CD4-positive, alpha-beta T cell (primary cell): ENCODE data around the gene MYRIP. TPM values are rescaled to one million over a fixed set of nuclear protein-coding genes. Genes with fewer than 3 reads are reported as not detected.

Experiments used
- ATAC-seq: fragments of 200-7000 bp; cut with Tn5 transposase; one replicate; pipeline ENCODE4 v1.10.0; 2022; ENCODE audit warnings: mild to moderate bottlenecking; ENCODE audit not compliant: poor library complexity
- CTCF ChIA-PET: fragments of 350-600 bp; sonication (Branson Sonifier 250); formaldehyde crosslinking; loops from one replicate; lab custom pipeline; 2021; ENCODE audit warnings: antibody characterized with exemption, inconsistent platforms; lab: Charles Lee
- POLR2A ChIA-PET: fragments of 350-600 bp; sonication (Branson Sonifier 250); formaldehyde crosslinking; loops from one replicate; lab custom pipeline; 2021; ENCODE audit warnings: antibody characterized with exemption, inconsistent platforms; lab: Charles Lee
- DNase-seq, 14 experiments: peaks; one replicate each; pipeline ENCODE4 v3.0.0-alpha.2; 2013 to 2020; ENCODE audit warnings: mixed read lengths in 2 of 14
- H3K27ac ChIP-seq, 2 donors: one replicate each; pipeline versions ENCODE4 v1.5.1 to v1.7.0; 2013; ENCODE audit warnings: low read length in 2 of 2, low read depth in 1 of 2, mild to moderate bottlenecking in 1 of 2
- H3K27me3 ChIP-seq, 2 experiments: 1 replicate in 1 of 2; 2 replicates in 1 of 2; pipeline versions ENCODE4 v1.6.1 to v1.7.0; 2013; ENCODE audit warnings: low read length in 2 of 2, control low read depth in 1 of 2, mild to moderate bottlenecking in 1 of 2, moderate library complexity in 1 of 2; ENCODE audit not compliant: insufficient read depth in 2 of 2, control insufficient read depth in 1 of 2
- H3K36me3 ChIP-seq: one replicate; pipeline ENCODE4 v1.6.1; 2013; ENCODE audit warnings: low read length, control low read depth; ENCODE audit not compliant: insufficient read depth
- H3K4me1 ChIP-seq: one replicate; pipeline ENCODE4 v1.6.1; 2013; ENCODE audit warnings: low read length, control low read depth; ENCODE audit not compliant: insufficient read depth
- H3K4me3 ChIP-seq: one replicate; pipeline ENCODE4 v1.5.1; 2013; ENCODE audit warnings: mild to moderate bottlenecking, low read length, moderate library complexity
- H3K9me3 ChIP-seq, 2 experiments: 1 replicate in 1 of 2; 2 replicates in 1 of 2; pipeline versions ENCODE4 v1.6.1 to v1.7.0; 2013; ENCODE audit warnings: low read length in 2 of 2, mild to moderate bottlenecking in 2 of 2, control low read depth in 1 of 2, moderate library complexity in 1 of 2; ENCODE audit not compliant: control insufficient read depth in 1 of 2, insufficient read depth in 1 of 2
- H3K27ac Mint-ChIP-seq: one replicate; pipeline ENCODE4 v1.8.0; 2020; ENCODE audit warnings: mixed read lengths
- H3K27me3 Mint-ChIP-seq: one replicate; pipeline ENCODE4 v1.8.0; 2021; ENCODE audit warnings: mixed read lengths
- H3K36me3 Mint-ChIP-seq: one replicate; pipeline ENCODE4 v1.8.0; 2021; ENCODE audit warnings: low read depth, mixed read lengths
- H3K4me1 Mint-ChIP-seq: one replicate; pipeline ENCODE4 v1.8.0; 2021; ENCODE audit warnings: low read depth, mixed read lengths
- H3K4me3 Mint-ChIP-seq: one replicate; pipeline ENCODE4 v1.8.0; 2020; ENCODE audit warnings: mild to moderate bottlenecking, mixed read lengths
- H3K9me3 Mint-ChIP-seq: one replicate; pipeline ENCODE4 v1.8.0; 2020; ENCODE audit warnings: mixed read lengths
- intact Hi-C, 2 experiments: fragments of 100-400 bp; cut with DNase I in 1 of 2; cut with micrococcal nuclease in 1 of 2; formaldehyde crosslinking; loops; one replicate each; pipeline versions ENCODE4 v1.15.1 to v1.9.0; 2023 to 2025; cut with DNase I, micrococcal nuclease
- total RNA-seq, 174 experiments: library from RNA in 2 of 174; stranded (reverse) in 2 of 174; gene quantifications; one replicate each; pipeline ENCODE4 v1.2.3 and lab custom pipeline; 2021 to 2026
- TF ChIP-seq, protein P1 (sequence below): fragments of 200-600 bp; IDR thresholded peaks from one replicate; pipeline ENCODE4 v1.8.0; 2022; ENCODE audit warnings: antibody characterized with exemption, mild to moderate bottlenecking

MYRIP gene
- total RNA-seq, 2 experiments from 2014 or later = not detected

DNA sequence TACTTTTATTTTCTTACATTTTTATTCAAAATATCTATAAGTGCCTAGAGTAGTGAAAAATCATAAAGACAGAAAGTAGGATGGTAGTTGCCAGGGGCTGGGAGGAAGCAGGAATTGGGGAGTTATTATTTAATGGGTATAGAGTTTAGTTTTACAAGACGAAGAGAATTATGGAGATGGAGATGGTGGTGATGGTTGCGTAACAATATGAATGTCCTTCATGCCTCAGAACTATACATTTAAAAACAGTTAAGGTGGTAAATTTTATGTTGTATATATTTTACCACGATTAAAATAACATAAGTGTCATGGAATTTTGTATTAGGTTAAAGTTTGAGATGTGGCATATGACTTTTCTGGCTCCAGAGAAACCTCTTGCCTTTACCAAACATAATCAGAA, 171.4 kb downstream of the MYRIP start:
- TF ChIP-seq, protein P1, sequence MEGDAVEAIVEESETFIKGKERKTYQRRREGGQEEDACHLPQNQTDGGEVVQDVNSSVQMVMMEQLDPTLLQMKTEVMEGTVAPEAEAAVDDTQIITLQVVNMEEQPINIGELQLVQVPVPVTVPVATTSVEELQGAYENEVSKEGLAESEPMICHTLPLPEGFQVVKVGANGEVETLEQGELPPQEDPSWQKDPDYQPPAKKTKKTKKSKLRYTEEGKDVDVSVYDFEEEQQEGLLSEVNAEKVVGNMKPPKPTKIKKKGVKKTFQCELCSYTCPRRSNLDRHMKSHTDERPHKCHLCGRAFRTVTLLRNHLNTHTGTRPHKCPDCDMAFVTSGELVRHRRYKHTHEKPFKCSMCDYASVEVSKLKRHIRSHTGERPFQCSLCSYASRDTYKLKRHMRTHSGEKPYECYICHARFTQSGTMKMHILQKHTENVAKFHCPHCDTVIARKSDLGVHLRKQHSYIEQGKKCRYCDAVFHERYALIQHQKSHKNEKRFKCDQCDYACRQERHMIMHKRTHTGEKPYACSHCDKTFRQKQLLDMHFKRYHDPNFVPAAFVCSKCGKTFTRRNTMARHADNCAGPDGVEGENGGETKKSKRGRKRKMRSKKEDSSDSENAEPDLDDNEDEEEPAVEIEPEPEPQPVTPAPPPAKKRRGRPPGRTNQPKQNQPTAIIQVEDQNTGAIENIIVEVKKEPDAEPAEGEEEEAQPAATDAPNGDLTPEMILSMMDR = no peak
- DNase-seq (no peak), ATAC-seq (no peak)
- Histone ChIP-seq H3K4me1 (no peaks in the 10 kb centered on the region), H3K9me3 (no peaks in the 10 kb centered on the region), H3K27ac (no peak overlapping the region), H3K36me3 (no peaks in the 10 kb centered on the region), H3K27me3 (no peaks in the 10 kb centered on the region), H3K4me3 (no peak overlapping the region)
- intact Hi-C loops = no loop called here
- Mint-ChIP-seq H3K4me1 (no peaks in the 10 kb centered on the region), H3K27me3 (no peaks in the 10 kb centered on the region), H3K4me3 (no peak overlapping the region), H3K9me3 (peaks cover 2% of the 10 kb centered on the region), H3K36me3 (no peaks in the 10 kb centered on the region), H3K27ac (no peak overlapping the region)
- ChIA-PET CTCF (no interaction called here), POLR2A (no interaction called here)

DNA sequence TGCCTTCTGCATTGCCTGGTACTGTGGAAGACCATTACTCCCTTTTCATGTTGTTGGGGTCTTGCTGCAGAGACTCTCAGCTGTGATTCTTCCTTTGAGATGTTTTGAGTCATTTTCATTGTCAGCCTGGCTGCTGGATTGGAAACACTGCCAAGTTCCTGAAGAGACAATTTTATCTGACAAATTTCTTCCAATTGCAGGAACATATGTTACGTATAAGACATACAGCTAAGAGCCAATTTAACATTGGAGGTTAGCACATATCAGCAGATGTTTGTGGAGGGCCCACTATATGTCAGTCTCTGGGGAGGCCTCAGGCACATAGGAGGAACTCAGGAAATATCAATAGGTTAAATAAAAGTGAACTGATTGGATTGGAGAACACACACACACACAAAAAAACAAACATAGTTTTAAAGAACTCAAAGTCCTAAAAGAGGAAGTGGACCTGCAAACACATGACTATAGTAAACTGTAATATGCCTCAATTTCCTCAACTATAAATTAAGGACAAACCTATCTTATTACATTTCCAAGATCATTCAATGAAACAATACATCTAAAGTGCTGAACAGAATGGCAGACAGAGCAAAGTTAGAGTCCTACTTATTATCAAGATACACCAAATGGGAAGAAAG, 172.3 kb downstream of the MYRIP start:
- Mint-ChIP-seq H3K9me3 (peaks cover 5% of the 10 kb centered on the region), H3K4me3 (no peak overlapping the region), H3K27ac (no peak overlapping the region), H3K4me1 (no peaks in the 10 kb centered on the region), H3K27me3 (no peaks in the 10 kb centered on the region), H3K36me3 (no peaks in the 10 kb centered on the region)
- no peaks in the 10 kb centered on the region for H3K9me3 ChIP-seq
- H3K36me3 ChIP-seq = no peaks in the 10 kb centered on the region
- H3K4me1 ChIP-seq = no peaks in the 10 kb centered on the region
- no peak overlapping the region for H3K27ac ChIP-seq
- H3K27me3 ChIP-seq = no peaks in the 10 kb centered on the region
- ChIA-PET CTCF (no interaction called here), POLR2A (no interaction called here)
- intact Hi-C loops = no loop called here
- TF ChIP-seq, protein P1 = no peak
- ATAC-seq = no peak
- H3K4me3 ChIP-seq = no peak overlapping the region
- DNase-seq = no peak

DNA sequence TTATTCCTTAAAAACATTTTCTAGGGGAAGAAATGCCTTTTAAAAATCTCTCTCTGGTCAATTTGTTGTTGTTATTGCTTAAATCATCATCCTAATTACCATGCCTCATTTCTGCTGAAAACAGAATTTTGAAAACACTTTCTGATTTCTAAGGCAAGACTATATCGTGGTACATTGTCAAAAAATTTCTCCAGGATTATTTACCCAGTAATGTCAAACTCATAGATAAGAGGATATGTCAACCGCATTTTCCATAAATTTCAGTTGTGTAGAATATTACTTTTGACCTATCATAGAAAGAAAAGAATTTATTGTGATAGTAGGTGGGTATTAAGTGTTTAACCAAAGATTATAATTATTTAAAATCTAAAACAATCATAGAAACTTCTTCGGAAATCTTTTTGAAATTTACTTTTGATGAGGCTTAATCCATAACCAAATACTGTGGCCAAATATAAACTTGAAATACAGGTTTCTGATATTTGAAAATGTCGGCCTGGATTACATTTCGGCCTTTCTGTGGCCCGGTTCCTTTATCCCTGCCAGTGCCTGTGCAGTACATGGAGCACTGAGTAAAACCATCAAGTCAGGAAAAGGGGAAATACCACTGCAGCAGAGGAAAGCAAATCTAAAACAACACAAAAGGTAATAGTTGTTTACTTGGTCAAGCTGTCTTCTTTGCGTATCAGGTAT, 173.4 kb downstream of the MYRIP start:
- H3K36me3 ChIP-seq = no peaks in the 10 kb centered on the region
- TF ChIP-seq, protein P1 = no peak
- intact Hi-C loops = no loop called here
- H3K9me3 ChIP-seq = no peaks in the 10 kb centered on the region
- Mint-ChIP-seq H3K4me1 (no peaks in the 10 kb centered on the region), H3K27ac (no peak overlapping the region), H3K9me3 (peaks cover 8% of the 10 kb centered on the region), H3K36me3 (no peaks in the 10 kb centered on the region), H3K27me3 (no peaks in the 10 kb centered on the region), H3K4me3 (no peak overlapping the region)
- ChIA-PET POLR2A (no interaction called here), CTCF (no interaction called here)
- H3K4me1 ChIP-seq = no peaks in the 10 kb centered on the region
- H3K4me3 ChIP-seq = no peak overlapping the region
- DNase-seq = no peak
- no peak for ATAC-seq
- H3K27me3 ChIP-seq = no peaks in the 10 kb centered on the region
- H3K27ac ChIP-seq = no peak overlapping the region
